HG03095 (cell line): ENCODE measurements around the gene MYBPH.

Source experiments
- ATAC-seq: cut with Tn5 transposase; IDR thresholded peaks from one replicate; pipeline ENCODE4 v1.9.1; 2021; ENCODE audit warnings: moderate library complexity; ENCODE audit not compliant: unreplicated experiment

MYBPH gene

DNA sequence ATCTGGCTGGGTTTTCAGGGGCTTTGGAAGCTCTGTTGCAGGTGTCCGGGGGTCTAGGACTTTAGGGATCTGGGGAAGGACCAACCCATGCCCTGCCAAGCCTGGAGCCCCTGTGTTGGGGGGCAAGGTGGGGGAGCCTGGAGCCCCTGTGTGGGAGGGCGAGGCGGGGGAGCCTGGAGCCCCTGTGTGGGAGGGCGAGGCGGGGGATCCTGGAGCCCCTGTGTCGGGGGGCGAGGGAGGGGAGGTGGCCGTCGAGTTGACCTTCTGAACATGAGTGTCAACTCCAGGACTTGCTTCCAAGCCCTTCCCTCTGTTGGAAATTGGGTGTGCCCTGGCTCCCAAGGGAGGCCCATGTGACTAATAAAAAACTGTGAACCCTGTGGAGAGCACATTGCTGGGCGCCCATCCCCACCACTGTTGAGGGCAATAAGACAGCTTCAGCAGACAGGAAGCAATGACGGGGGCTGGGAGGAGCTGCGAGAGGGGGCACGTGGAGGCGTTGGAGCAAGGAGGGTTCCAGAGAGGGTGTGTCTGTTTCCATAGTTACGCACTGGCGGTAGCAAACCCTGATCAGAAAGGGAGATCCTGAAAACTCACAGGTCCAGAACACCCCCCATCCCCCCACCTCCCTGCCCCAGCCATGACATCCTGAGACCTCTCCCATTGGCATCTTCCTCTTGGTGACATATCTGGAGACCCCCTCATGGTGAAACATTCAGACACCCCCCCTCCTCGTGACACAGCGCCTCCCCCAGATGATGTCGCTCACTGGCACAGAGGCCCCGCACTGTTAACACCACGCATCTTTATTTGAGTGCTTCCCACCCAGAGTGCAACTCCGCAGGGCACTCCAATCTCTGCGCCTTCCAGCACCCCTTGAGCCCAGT is 8.4 kb downstream of the MYBPH start:
- ATAC-seq, result no peak

- ATAC-seq, result no peak
Observed at GRCh38 chr1:203166192-203166940, 9.3 kb downstream of the MYBPH start.

GRCh38 chr1:203165800-203166161 is 9.8 kb downstream of the MYBPH start:
- ATAC-seq, result no peak

DNA sequence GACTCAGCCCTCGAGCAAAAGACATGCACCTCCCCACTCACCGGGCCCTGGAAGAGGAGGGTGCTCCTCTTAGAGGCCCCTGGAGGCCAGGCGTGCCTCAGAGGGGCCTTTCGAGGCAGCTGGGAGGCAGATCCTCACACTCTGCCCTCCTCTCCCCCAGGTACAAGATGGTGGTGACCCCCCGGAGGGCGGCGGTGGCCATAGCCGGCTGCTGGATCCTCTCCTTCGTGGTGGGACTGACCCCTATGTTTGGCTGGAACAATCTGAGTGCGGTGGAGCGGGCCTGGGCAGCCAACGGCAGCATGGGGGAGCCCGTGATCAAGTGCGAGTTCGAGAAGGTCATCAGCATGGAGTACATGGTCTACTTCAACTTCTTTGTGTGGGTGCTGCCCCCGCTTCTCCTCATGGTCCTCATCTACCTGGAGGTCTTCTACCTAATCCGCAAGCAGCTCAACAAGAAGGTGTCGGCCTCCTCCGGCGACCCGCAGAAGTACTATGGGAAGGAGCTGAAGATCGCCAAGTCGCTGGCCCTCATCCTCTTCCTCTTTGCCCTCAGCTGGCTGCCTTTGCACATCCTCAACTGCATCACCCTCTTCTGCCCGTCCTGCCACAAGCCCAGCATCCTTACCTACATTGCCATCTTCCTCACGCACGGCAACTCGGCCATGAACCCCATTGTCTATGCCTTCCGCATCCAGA is 10.4 kb downstream of the MYBPH start:
- no peak for ATAC-seq

GRCh38 chr1:203163891-203164635 is 11.6 kb downstream of the MYBPH start:
- ATAC-seq, result no peak

- ATAC-seq, result no peak
Observed at GRCh38 chr1:203162403-203162802, 13.2 kb downstream of the MYBPH start.

- no peak for ATAC-seq
Observed at GRCh38 chr1:203161703-203162102, 13.9 kb downstream of the MYBPH start.

DNA sequence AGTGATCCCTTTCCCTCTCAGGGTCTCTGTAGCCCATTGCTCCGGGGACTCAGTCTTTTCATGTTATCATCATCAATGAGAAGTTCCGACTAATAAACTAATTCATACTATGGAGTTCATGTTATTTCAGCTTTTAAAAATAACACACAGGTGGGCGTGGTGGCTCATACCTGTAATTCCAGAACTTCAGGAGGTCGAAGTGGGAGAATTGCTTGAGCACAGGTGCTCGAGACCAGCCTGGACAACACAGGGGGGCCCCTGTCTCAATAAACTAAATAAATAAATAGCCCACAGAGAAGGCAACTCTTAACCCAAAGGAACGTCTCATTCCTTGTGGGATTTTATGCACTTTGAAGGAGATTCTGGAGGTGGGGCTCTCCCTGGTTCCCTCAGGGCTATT is 14.5 kb downstream of the MYBPH start:
- no peak for ATAC-seq

DNA sequence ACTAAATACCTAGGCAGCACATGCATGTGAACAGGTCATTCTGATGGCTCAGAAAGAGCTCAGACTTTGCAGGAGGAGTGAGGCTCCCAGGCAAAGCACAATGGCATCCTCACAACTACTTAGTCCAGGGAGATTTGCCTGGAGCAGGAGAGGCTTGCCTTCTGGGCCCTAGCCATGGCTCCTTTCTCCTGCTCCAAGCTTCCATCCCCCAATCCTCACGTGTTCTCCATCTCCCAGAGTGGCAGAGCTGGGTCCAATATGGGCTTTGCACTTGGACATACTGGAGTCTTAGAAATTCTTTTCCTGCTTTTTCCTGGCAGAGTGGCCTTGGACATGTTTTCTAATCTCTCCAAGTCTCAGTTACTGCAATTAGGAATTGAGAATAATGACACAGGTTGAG is 15.8 kb downstream of the MYBPH start:
- ATAC-seq, result no peak

- no peak for ATAC-seq
Observed at GRCh38 chr1:203158960-203159665, 16.5 kb downstream of the MYBPH start.

DNA sequence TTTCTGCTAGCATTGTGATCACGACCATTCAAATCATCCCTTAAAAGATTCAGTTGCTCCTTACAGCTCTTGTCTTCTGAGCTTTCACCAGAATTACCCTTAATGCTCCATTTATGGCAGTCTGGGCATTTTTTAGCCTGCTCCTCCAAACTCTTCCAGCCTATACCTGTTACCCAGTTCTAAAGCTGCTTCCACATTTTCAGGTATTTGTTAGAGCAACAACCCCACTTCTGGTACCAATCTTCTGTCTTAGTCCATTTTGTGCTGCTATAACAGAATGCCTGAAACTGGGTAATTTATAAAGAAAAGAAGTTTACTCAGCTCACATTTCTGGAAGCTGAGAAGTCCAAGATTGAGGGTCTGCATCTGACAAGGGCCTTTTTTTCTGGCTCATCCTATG is 17.2 kb downstream of the MYBPH start:
- ATAC-seq, result no peak

- ATAC-seq, result no peak
Observed at GRCh38 chr1:203156280-203156679, 19.3 kb downstream of the MYBPH start.

DNA sequence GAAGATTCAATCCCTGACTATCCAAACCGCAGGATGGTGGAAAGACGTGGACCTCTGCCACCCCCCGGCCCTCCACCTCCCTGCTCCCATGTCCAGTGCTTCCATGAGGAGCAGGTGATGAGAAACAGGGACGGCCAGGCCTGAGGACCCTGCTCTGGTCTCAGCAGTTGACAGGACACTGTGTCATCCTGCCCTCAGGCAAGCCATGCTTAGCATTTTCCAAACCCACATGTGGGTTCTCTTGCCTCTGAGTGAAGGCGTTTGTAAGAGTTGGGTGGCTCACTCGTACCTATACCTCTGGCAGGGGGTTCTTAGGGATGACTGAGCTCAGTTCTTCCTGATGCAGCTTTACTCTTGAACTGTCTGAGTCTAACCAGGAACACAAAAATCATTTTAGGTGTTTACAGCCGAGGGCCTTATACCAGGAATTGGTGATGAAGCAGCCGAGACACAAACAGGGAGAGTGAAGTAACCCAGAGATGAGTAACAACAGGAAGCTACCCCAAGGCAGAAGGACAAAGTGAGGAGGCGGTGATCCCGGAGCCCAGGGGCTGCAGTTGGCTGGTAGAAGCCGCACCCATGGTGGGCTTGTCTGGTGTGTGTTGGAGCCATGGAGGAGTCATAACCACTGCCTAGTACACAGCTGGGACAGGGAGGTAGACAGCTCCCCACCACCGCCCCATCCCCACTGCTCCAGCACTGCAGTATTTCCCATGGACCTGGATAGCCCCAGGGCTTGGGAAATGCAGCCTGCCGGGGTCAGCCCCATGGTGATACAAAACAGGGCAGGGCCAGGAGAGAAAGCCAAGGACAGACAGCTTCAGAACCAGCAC is 21.4 kb downstream of the MYBPH start:
- ATAC-seq, result no peak

GRCh38 chr1:203153051-203153988 is 22.3 kb downstream of the MYBPH start:
- ATAC-seq, result no peak

- ATAC-seq, result no peak
Observed at GRCh38 chr1:203152158-203153034, 23.2 kb downstream of the MYBPH start.

DNA sequence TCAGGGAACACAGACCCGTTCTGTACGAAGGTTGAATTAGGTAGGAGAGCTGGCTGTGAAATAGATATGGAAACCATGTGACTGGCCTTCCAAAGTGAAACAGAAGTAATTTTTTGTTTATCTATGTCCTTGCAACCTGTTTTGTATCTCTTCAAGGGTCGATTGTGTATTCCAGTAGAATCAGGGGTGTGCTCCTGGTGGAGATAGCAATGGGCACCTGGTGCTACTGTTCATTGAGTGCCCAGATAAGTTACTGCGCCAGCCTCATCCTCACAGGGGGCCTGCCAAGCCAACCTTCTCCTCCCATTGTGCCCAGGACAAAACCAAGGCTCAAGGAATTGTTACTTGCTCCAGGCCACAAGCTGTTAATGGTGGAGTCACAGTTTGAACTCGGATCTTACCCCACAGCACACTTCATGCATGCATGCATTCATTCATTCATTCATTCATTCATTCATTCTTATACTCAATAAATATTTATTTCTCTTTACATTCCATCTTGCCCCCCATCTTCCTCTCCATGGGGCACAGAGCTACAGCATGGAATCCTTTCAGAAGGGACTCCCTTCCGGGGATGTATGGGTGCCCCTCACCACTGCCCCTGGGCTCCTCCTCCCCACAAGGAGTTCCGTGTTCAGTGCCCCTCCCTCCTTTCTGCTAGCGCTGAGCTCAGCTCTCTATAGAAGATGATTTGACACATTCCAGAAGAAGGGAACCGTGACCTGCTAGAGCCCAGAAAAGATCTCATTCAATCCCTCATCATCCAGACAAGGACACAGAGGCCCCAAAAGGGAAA is 24.1 kb downstream of the MYBPH start:
- no peak for ATAC-seq
